Left ventricle myocardium superior (tissue), 1 donor: ENCODE data around the gene OSBPL7. TPM values are rescaled to one million over a fixed set of nuclear protein-coding genes. Genes with fewer than 3 reads are reported as not detected.

ENCODE experiments used
- ATAC-seq: fragments of 200-7000 bp; cut with Tn5 transposase; one replicate; pipeline ENCODE4 v1.9.1; 2020; ENCODE audit warnings: mild to moderate bottlenecking, moderate library complexity
- DNase-seq: peaks from one replicate; pipeline ENCODE4 v3.0.0-alpha.2; 2020
- intact Hi-C: fragments of 100-400 bp; cut with micrococcal nuclease; formaldehyde crosslinking; loops from one replicate; pipeline ENCODE4 v1.11.0; 2022
- total RNA-seq: library from RNA; stranded (reverse); fragmentation: NEBNext Ultra II Directional; extraction: Animal tissue kit (Norgen Biotek cat#: 25700); gene quantifications from one replicate; pipeline ENCODE4 v1.2.1, GENCODE V29; 2021
- donor health status: DM: no; HTN: yes; CAD: no; lungs with severe emphysema.

The OSBPL7 gene
- total RNA-seq, 1 donor from 2014 or later: 4.0 TPM

- ATAC-seq (no peak), DNase-seq (no peak)
- intact Hi-C loops: no loop called here
Observed at GRCh38 chr17:47810901-47811635, 10.5 kb downstream of the OSBPL7 start.

GRCh38 chr17:47810200-47810821, 11.3 kb downstream of the OSBPL7 start:
- intact Hi-C loops: no loop called here
- ATAC-seq: no peak
- no peak for DNase-seq

GRCh38 chr17:47808830-47809480, 12.6 kb downstream of the OSBPL7 start:
- intact Hi-C loops: no loop called here
- ATAC-seq: no peak
- DNase-seq: no peak

DNA sequence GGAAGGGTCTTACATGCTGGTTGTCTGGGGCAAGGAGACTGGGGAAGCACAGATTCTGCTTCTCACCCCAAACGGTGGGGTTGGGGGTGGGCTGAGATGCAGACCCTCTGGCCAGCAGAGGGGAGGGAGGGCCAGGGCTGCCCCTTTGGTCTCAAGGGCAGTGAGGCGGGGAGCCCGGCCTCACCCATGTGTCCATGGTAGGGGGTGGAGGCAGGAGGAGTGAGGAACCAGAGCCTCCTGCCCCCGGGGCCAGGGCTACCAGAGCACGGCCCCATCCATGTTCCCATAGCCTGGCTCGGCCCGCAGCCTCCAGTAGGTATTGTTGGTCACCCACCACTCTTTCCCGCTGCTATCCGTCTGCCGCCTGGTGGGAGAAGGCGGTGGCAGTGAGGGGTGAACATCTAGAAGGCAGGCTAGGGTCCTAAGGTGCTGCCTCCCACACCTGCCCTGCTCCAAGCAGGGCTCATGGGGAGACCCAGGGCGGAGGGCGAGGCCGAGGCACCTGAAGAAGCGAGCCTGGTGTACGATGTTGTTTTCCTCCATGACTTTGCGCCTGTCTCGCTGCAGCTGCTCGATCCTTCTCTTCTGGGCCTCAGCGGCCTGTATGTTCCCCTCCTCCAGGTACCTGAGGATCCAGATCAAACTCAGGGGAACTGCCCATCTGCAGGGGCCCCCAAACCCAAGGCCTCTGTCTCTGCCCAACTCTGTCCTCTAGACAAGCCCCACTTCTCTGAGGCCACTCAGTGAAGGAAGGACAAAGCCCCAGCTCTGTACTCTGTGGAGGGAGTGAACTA, 13.4 kb downstream of the OSBPL7 start:
- no peak for ATAC-seq
- DNase-seq: no peak
- intact Hi-C loops: no loop called here

GRCh38 chr17:47807421-47807820, 14.2 kb downstream of the OSBPL7 start:
- DNase-seq (no peak), ATAC-seq (no peak)
- intact Hi-C loops: no loop called here

DNA sequence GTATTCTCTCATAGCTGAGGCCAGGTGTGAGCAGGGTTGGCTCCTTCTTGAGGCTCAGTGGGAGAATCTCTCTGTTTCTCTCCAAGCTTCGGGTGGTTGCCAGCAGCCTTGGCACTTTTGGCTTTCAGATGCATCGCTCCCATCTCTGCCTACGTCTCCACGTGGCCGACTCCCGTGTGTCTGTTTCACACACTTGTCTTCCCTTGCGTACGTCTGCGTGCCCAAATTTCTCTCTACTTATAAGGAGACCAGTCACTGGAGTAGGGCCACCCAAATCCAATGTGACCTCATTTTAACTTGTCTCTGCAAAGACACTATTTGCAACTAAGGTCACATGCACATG, 14.7 kb downstream of the OSBPL7 start:
- no peak for DNase-seq
- intact Hi-C loops: no loop called here
- no peak for ATAC-seq

DNA sequence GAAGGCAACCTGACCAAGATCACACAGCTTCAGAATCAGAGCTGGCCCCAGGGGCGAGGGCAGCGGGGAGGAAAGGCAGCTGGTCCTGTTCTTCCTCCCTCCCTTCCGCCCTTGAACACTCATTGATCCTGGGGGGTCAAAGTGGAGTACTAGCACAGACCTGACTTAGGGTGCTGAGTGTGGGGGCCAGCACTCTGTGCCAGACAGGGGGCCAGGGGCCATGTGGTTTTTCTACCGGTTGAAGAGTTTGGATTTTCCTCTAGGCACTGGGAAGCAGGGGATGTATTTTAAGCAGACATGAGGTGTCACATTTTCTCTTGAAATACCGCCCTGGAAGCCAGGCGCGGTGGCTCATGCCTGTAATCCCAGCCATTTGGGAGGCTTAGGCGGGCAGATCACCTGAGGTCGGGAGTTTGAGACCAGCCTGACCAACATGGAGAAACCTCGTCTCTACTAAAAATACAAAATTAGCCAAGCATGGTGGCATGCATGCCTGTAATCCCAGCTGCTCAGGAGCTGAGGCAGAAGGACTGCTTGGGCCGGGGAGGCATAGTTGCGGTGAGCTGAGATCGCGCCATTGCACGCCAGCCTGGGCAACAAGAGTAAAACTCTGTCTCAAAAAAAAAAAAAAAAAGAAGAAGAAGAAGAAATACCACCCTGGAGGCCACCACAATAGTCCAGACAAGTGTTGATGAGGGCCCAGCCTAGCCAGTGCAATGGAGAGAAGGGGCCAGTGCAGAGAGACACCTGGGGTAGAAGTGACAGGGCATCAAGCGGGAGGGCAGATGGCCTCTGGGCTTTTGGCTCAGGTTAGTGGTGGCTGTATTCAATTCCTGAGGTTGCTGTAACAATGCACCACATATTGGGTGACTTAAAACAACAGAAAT, 15.3 kb downstream of the OSBPL7 start:
- intact Hi-C loops: no loop called here
- peak; percentile 6 for ATAC-seq
- DNase-seq: no peak

DNA sequence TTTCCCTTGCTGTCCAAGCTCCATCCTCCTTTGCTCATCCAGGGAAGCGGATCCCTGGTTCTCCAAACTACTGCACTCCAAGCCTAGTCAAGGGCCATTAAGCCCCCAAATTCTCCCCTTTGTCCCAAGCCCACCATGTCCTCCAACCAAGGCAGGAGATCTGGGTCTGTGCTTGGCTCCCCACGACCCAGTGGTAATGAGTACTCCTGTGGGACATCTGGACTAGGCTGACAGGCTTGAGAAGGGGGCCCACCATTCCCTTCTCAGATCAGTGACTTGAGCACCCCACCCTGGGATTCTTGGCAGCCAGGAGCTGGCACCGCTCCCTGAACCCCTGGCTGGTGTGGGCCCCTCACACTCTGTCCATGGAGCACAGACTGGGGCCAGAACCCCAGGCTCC, 17.1 kb downstream of the OSBPL7 start:
- ATAC-seq (no peak), DNase-seq (no peak)
- intact Hi-C loops: no loop called here

GRCh38 chr17:47803751-47804150, 17.8 kb downstream of the OSBPL7 start:
- DNase-seq (no peak), ATAC-seq (no peak)
- intact Hi-C loops: no loop called here

DNA sequence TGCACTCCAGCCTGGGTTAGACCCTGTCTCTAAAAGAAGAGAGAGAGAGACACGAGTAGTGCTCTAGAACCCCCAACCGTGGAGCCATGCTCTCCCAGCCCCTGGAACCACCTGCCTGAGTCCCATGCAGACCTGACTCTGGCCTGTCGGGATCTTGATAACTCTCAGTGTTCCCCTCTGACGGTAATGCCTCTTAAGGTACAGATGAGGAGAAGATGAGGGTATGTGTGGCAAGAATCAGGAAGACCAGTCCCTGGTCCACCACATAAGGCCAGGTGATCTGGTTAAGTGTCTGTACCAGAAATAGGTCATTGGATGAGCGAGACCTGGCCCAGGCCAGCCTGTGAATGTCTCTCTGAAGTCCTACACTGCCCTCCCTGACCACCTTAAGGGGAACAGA, 18.4 kb downstream of the OSBPL7 start:
- intact Hi-C loops: no loop called here
- no peak for DNase-seq
- no peak for ATAC-seq

DNA sequence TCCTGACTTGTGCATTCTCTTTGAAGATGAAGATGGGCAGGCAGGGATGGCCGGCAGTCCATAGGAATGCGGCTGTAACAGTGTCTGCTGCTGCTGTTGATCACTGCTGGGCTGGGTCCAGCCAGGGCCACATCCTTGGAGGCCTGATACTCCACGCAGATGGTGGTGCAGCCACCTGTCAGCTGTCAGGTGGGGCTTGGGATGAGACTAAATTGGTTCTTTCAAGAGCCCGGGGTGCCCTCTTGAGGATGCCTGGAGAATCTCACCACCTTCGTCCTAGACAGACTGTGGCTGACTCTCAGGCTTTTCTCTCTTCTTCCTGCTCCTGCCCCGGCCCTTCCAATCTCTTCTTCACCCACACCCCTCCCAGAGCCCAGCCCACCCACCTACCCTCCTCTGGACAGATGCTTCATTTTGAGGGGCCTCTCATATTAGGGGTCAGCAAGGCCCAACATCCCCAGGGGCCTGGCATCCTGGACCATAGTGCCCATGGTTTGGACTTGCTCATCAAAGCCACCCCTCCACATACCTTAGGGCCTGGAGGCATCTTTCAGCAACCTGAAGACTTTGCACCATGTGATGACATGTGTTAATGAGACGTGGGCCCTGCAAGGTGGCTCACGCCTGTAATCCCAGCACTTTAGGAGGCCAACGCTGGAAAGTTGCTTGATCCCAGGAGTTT, 19.1 kb downstream of the OSBPL7 start:
- intact Hi-C loops: no loop called here
- ATAC-seq: peak; percentile 58
- DNase-seq: no peak

DNA sequence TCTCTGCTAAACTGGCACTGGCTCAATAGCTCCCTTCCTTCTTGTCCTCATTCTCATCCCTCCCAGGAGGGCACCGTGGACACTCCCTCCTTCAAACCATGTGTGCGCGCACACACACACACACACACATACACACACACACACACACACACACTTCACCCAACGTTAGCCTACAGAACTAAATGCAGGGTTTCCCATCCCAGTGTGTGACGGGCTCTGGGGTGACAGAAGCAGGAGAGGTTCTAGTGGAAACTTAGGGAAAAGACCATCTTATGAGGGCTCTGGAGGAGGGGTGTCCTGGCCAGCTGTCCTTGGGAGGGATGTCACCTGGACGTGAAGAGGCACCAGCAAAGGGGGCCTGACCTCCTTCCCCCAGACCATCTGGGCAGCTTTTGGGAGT, 19.7 kb downstream of the OSBPL7 start:
- ATAC-seq (no peak), DNase-seq (no peak)
- intact Hi-C loops: no loop called here

DNA sequence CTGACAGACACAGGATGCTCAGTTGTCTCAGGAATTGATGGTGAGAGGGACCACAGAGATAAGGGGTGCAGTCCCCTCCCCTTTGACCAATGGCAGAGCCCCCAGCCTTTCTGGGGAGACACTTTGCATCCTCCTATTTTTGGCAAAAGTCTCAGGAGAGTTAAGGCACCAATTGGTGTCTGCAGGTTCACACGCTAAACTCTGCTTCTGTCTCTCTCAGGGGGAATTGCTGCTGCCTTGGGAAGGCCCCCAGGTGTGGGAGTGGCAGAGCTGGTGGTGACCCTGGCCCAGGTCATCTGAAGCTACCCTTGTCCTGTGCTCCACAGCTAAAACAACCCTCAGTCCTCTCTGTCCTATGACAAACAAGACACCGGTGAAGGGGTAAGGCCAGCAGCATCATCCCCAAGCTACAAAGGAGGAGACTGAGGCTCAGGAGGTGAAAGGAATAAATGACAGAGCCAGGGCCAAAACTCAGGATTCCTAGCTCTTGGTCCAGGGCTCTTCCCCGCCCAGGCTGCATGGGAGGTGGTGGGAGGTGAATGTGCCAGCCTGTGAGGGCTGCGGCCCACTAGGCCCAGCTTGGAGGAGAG, 20.3 kb downstream of the OSBPL7 start:
- no peak for ATAC-seq
- no peak for DNase-seq
- intact Hi-C loops: no loop called here

DNA sequence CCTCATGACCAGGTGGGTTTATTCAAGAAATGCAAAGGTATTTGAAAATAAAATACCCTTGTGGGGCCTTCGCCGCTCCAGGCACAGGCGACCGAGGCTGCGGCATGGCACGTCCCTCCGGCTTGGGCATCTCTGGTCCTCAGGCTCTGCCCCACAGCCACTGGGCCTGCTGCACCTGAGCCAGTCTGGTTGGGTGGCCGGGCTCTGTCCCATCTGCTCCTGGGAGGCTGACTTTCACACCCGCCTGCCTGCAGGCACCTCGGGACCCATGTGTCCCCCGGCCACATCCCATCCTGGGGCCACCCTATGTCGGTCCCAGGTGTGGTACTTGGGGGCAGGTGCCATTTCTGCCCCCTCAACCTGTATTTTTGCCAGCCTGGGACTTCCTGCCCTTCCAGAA, 20.9 kb downstream of the OSBPL7 start:
- DNase-seq: no peak
- intact Hi-C loops: no loop called here

GRCh38 chr17:47797797-47798196, 23.8 kb downstream of the OSBPL7 start:
- ATAC-seq: no peak
- intact Hi-C loops: no loop called here

More for the DNA sequence above, 20.9 kb downstream of the OSBPL7 start:
- no peak for ATAC-seq

DNA sequence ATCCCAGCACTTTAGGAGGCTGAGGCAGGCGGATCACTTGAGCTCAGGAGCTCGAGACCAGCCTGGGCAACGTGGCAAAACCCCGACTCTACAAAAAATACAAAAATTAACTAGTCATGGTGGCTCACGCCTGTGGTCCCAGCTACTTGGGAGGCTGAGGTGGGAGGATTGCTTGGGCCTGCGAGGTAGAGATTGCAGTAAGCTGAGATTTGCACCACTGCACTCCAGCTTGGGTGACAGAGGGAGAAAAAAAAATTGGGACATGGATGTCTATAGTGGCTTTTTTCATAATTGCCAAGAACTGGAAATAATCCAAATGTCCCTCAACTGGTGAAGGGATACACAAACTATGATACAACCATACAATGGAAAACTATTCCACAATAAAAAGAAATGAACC, 28.6 kb downstream of the OSBPL7 start:
- no peak for DNase-seq
- intact Hi-C loops: no loop called here

More at GRCh38 chr17:47797797-47798196, 23.8 kb downstream of the OSBPL7 start:
- no peak for DNase-seq

DNA sequence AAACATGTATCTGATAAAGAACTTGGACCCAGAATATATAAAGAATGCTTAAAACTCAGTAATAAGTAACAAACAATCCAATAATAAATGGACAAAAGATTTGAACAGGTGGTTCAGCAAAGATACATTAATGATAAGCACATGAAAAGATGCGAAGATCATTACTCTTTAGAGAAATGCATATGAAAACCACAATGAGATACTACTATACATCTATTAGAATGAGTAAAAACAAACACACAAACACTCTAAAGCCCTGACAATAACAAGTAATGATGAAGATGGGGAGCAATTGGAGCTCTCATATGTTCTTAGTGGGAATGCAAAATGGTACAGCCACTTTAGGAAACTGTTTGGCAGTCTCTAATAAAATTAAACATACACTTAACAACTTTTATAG, 29.1 kb downstream of the OSBPL7 start:
- DNase-seq: no peak
- intact Hi-C loops: no loop called here
- no peak for ATAC-seq

More for the DNA sequence above, 28.6 kb downstream of the OSBPL7 start:
- no peak for ATAC-seq

- DNase-seq (no peak), ATAC-seq (no peak)
- intact Hi-C loops: no loop called here
Observed at GRCh38 chr17:47791025-47791424, 30.6 kb downstream of the OSBPL7 start.
